Anterior cingulate cortex (tissue), 58 donors: ENCODE data around the gene CCDC80.

Experiments
- DNase-seq, 58 donors: peaks; one replicate each; lab custom pipeline; 2025; lab: John Stamatoyannopoulos, UW

Gene CCDC80

DNA sequence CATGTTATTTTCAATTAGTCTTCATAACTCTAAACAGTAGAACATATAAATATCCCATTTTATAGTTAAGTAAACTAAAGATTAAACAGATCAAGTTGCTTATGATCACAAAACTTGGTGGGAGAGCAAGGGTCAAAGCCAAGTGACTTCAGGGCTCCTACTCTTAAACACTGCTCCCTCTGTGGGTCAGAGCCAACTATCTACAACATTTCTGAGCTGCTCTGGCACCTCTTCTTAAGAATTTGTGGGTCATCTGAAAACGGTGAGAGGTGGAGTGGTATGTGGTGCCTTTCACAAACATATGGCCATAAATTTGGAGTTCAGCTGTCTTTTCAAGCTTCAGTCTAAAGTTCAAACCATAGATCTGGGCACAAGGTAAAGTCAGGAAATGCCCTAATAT is 90.1 kb downstream of the CCDC80 start:
- no peak for DNase-seq
